ENCODE results near the gene TNIK.

GRCh38 chr3:171239757-171240503 lies 220.3 kb downstream of the TNIK start:
- TF ChIP-seq CTCF (IDR thresholded peaks at IDR 0.05), result no peak
- no peak for TF ChIP-seq EP300 (IDR thresholded peaks at IDR 0.05)
- TF ChIP-seq POLR2A (IDR thresholded peaks at IDR 0.05), result no peak

All from gastroesophageal sphincter (tissue), 3 donors.